Stimulated activated CD4-positive, alpha-beta T cell treated with anti-CD3 and anti-CD28 coated beads, TNF-alpha, amount 100 ng/mL, for 1 hour (primary cell): ENCODE results near the gene RPS6KL1.

ENCODE experiments used
- DNase-seq, 3 donors: peaks; one replicate each; pipeline ENCODE4 v3.0.0-alpha.2; 2020; ENCODE audit warnings: low read depth in 3 of 3, low spot score in 1 of 3

RPS6KL1 gene

DNA sequence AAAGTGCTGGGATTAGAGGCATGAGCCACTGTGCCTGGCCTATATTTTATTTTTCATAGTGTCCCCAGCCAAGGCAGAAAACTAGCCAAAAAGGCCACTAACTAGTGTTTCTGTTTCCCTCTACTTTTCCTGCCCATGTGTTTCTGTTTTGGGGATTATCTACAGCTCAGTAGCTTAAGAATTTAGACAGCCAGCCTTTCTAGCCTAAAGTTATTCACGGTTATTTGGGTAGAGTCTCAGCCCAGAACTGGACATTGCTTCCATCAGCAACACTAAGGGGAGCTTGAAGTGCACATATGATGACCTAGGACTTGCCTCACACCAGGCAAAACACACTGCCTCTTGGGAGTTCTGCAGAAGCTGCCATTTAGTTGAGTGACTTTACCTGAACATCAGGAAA, 65.0 kb downstream of the RPS6KL1 start:
- no peak for DNase-seq

DNA sequence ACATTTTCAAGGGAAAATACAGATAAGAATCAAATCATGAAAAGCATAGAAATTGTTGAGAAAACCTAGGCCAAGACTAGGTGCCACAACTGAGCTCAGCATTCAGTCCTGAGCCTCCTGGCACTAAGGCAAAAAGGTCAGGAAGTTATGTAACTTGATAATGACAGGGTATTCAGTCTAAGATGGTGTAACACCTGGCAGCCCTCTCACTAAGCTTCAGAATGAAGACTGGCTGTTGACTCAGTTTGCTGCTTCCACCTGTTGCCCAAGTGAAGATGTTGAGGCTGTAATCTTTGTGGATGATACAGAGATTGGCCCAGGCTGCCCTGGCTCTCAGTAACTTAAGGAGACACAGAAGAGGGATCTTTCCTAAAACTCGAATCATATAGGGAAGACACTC, 66.7 kb downstream of the RPS6KL1 start:
- DNase-seq = no peak

DNA sequence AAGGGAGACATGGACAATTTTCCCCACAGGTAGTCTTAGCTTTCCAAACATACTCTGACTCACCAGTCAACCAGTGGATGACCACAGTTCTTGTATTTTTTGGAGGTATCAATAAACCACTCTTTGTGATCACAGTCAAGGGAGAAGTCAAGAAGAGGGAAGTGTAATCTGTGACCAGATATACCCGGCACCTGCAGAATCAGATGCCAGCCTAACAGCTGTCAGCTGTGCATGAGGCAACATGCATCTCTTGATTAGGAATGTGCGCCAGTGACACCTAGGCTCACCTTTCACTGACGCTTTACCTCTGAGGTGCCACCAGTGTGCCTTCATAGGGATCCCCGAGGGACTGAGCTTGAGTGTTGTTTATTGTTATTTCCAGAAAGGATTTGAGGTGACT, 67.1 kb downstream of the RPS6KL1 start:
- no peak for DNase-seq

DNA sequence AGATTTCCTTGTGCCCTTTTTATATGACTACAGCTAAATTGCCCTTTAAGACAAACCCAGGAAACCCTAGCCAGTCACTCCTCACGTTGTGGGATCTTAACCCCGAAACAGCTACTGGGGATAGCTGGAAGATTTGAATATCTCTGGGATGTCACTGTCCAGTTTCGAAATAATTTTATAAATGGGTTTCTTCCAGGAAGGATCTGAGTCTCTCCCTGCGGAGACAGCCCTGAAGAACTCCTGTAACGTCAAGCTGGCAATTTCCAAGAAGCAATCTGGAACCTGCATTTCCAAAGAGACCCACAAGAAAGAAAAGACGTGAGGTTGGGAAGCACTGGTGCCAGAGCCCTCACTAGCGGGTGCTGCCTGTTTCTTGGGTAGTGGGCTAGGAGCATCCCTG, 68.0 kb downstream of the RPS6KL1 start:
- no peak for DNase-seq
